Activated T-cell treated with anti-CD3 and anti-CD28 coated beads for 1 hour (primary cell): ENCODE measurements around the gene SEPTIN12.
A peak's percentile ranks its signal among the peaks of the same experiment; 100 is the strongest.
"Not testable (repeated sequence)": the region's sequence is repeated elsewhere in the genome, so short reads cannot be mapped to it uniquely, and the experiment has no call there.

ENCODE experiments used
- DNase-seq: peaks from one replicate; pipeline ENCODE4 v3.0.0-alpha.2; 2020; ENCODE audit warnings: low read depth

Gene SEPTIN12

DNA sequence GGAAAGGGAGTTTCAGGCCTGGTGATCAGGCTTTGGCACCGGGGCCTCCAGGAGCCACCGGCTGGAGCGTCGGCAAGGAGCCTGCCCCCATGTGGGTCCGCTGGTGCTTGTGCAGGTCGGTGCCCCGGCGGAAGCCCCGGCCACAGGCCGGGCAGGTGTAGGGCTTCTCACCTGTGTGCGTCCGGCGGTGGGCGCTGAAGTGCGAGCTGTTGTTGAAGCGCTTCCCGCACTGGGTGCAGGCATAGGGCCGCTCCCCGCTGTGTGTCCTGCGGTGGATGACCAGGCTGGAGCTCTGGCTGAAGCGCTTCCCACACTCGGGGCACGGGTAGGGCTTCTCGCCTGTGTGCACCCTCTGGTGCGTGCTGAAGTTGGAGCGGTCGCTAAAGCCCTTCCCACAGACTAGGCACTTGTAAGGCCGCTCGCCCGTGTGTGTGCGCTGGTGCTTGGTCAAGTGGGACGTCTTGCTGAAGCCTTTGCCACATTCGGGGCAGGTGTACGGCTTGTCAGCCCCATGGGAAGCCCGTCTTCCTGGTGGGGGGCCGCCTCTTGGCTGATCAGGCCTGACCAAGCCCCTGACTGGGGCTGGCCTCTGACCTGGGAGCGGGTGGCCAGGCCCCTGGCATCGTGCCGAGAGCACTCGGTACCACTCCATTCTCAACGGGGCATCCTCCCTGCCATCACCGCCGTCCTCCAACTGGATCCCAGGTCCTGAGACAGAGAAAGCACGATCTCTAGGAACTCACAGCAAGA, 35.6 kb downstream of the SEPTIN12 start:
- no peak for DNase-seq

DNA sequence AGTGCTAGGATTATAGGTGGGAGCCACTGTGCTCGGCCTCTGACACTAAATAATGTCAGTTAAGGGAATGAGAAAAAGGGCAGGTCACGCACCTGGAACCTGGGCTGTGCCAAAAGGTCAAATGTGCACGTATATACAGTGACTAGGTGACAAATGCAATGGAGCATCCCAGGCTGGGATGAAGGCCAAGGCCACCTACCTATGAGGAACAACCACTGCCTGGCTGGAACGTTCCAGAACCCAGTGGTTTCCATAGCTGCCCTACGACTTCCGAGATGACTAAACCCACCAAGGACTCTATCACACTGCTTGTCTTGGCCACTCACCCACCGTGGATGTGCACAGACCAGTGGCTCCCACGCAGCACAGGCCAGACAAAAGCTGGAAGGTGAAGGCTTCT, 37.2 kb downstream of the SEPTIN12 start:
- DNase-seq = no peak

DNA sequence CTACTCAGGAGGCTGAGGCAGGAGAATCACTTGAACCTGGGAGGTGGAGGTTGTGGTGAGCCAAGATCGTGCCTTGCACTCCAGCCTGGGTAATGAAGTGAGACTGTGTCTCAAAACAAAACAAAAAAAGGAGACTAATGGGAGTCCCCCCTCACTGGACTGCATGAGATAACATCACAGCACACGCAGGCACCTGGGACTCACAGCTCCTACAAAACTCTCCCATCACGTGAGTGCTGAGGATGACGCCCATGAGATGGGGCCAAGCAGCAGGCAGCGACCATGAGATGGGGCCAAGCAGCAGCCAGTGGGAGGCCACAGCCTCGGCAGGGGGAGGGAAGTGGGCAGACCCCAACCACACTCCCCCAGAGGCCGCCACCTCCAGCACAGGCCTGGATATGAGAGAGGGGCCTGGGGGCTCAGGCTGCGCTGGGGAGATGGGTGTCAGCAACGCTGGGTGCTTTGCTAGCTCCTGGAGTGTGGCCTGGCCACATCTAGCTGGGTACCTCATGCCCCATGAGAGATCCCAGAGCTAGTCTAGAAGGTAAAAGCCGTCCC, 38.4 kb downstream of the SEPTIN12 start:
- DNase-seq = no peak

DNA sequence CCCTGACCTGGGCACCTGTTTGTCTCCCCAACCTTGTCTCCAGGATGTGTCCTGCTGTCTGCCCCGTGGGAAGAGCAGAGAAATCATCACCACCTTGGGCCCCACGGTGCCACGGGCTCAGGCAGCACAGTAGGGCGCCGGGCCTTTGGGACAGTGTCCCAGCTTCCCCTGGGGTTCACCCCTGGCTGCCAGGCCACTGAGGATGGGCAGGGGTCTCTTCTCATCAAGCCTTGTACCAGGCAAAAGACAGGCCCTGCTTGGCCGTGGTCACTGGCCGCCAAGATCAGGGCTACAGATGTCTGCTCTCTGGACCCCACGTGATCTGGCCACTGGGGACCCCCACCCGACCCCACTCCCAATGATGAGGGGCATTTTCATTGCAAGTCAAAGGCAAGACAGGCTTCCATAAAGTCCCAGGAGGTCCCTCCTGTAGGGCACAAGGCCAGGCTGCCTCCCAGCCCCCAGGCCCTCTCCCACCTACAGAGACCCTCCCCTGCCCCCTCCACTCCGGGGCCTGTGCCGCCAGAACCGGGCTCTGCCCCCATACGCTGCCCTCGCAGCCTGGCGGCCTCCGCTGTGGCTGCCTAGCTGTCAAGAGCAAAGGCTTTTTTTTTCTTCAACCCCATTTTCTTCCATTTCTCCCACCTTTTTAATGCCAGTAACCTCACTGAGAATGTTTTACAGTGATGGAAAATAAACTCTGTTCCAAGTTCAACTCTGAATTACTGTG, 39.3 kb downstream of the SEPTIN12 start:
- no peak for DNase-seq

DNA sequence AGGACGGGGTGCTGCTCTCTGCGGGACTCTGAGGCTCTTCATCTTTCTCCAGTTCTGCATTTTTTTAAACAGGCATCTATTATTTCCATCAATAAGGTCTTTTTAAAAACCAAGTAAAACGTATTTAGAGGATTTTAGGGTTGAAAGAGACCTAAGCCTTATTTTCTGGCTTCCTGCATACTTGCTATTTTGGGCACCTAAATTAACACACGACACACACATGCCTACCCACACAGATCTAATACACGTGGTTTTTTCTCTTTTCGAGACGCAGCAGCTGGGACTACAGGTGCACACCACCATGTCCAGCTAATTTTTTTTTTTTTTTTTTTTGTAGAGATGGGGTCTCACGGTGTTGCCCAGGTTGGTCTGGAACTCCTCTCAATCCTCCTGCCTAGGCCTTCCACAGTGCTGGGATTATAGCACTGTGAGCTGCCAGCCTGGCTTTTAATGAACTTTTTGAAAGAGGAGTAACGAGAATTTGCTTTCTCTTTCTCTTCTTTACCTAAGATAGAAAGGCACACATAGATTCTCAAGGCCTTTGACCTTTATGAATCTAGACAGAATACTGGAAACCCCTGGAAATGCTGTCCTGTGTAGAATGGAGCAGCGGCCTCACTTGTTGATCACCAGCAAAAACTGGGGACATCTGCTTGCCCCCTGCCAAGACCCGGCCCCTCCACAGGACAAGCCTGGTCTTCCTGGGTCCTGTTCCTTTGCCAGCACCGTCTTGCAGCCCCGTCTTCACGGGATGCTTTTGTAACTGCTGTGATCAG, 40.1 kb downstream of the SEPTIN12 start:
- no peak for DNase-seq

DNA sequence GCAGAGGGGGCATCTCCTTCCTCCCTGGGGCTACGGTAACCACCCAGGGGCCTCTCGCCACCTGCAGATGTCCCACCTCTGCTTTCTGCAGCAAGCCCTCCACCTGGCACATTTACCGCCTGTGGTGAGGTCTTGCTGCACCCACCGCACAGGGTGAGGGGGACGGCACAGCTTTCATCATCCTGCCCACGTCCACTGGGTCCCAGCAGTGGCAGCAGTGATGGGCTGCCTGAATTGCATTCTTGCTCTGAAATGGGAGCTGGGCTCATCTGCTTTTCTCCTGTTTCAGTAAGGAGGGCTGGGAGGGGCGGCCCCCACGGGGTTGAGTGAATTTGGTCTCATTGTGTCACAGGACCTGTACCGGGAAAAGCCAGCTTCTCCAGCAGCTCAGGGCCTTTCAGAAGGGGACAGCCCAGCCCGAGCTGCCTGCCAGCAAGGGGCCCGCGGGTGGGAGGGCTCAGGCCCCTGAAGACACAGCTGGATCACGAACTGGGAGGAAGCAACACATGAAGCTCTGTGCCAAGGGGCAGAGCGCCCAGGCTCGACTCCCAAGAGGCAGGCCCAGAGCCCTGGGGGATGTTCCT, 41.1 kb downstream of the SEPTIN12 start:
- no peak for DNase-seq

DNA sequence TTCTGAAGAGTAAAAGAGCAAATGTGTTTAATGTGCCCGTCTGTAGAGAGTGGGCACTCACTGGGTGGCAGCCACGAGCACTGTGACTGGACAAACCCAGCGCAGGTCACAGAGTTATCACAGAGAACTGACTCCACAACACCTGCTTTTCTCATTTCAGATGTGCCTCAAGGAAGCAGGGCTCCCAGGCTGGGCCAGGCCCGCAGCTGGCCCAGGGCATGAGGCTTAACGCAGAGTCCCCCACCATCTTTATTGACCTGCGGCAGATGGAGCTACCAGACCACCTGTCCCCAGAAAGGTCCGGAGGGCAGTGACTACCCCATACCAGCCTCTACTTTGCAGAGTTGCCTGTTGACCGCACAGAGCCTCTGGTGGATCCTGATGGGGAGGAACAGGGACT, 41.9 kb downstream of the SEPTIN12 start:
- DNase-seq = no peak

DNA sequence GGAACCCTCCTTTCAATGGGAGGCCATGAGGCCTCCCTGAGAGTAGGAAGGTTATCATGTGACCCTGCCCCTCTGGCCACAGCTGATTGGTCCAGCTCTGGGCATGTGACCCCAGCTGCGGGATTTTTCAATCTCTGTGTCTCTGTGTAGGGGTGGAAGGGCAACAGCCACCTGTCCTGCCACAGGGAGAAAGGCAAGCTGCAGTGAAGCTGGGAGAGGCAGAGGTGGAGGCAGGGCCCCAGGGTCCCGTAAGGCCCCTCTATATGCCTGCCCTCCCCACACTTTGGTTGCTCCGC, 42.9 kb downstream of the SEPTIN12 start:
- DNase-seq = no peak

DNA sequence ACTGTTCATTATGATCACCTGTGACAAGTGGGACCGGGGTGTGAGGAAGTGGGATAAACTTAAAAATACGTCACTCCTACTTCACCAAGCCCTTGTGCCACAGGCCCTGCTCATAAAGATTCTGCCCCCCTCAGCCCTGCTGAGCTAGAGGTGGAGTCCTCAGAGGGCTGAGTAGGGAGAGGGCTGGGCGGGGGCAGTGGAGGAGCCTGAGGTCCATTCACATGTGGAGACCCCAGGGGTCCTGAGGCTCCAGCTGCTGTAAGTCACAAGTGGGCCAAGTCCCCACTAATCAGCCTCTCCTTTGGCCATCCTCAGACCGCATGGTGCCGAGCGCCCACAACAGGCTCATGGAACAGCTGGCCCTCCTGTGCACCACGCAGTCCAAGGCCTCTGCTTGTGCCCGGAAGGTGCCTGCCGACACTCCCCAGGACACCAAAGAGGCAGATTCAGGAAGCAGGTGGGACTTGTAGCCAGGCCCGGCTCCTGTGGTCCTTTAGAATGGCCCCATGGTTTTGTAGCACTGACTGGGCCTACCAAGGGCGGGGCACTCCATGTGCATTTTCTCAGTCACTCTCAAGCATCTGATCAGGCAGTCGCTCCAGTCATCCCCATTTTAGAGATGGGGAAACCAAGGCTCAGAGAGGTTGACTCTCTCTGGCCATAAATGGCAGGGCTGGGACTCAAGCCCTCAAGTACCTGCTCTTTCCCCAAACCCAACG, 43.4 kb downstream of the SEPTIN12 start:
- no peak for DNase-seq

DNA sequence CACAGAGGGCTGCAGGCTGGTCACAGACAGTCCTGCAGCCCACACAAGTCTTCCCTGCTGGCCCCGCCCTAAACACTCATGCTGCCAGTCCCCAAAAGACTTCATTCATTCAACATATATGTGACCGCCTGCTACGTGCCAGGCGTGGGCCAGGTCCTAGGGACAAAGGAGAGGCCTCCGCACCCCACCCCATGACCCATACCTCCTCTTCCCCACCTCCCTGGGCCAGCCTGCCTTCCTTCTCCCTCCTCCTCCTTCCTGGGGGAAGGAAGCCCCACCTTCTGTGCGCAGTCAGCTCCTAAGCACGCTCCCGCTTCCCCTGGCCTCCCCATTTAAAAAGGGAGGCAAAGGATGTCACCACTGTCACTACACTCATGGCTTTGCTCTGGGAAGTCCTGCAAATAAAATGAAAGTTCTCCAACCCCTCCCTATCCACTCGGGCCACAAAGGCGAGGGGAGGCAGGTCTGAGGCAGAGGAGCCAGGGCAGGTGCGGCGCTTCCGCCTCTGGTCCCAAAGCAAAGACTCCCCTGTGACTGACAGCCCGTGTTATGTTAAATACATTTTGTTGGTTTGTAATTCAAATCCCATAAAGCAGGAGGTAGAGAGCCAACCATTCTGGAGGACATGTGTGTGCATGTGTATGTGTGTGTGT, 44.8 kb downstream of the SEPTIN12 start:
- no peak for DNase-seq

DNA sequence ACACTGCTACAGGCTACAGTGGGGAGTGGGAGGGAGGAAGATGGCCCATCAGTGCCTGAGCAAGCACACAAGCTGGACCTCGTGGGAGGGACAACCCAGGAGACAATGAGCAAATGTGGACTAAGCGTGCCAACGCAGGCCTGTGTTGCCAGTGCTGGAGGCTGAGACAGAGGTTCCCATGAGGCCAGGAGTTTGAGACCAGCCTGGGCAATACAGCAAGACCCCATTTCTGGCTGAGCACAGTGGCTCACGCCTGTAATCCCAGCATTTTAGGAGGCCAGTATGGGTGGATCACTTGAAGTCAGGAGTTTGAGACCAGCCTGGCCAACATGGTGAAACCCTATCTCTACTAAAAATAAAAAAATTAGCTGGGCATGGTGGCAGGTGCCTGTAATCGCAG, 49.8 kb downstream of the SEPTIN12 start:
- not testable (repeated sequence) for DNase-seq

DNA sequence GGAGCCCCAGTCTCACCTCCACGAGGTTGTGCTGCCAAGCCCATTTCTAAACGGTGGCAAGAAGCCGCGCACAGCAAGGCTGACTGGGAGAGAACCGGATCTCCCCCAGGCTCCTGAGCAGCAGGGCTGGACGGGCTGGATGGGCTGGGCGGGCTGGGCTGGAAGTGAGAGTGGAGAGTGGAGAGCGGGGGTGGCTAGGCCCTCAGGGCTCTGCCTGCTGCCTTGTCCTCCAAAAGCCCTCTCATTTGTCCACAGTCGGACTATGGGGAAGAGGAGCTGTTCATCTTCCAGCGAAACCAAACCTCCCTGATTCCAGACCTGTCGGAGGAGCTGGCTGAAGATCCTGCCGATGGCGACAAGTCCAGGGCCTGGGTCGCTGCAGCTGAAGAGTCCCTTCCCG, 50.6 kb downstream of the SEPTIN12 start:
- DNase-seq = no peak

DNA sequence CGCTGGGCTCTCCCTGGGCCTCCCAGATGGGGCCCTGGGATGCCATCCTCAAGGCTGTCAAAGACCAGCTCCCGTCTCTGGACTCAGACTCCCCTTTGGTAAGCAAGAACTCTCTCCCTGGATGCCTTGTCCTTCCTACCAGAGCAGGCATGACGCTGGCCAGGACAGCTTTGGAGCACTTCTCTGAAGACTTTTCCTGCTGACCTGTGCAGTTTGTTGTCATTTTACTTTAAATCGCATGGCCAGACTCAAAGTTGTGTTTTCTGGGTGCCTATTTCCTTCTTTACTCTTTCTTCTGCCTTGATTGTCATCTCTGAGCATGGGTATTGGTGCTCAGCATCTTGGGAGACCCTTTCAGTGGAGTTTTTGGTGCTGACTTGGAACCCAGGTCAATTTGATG, 51.6 kb downstream of the SEPTIN12 start:
- DNase-seq = no peak

DNA sequence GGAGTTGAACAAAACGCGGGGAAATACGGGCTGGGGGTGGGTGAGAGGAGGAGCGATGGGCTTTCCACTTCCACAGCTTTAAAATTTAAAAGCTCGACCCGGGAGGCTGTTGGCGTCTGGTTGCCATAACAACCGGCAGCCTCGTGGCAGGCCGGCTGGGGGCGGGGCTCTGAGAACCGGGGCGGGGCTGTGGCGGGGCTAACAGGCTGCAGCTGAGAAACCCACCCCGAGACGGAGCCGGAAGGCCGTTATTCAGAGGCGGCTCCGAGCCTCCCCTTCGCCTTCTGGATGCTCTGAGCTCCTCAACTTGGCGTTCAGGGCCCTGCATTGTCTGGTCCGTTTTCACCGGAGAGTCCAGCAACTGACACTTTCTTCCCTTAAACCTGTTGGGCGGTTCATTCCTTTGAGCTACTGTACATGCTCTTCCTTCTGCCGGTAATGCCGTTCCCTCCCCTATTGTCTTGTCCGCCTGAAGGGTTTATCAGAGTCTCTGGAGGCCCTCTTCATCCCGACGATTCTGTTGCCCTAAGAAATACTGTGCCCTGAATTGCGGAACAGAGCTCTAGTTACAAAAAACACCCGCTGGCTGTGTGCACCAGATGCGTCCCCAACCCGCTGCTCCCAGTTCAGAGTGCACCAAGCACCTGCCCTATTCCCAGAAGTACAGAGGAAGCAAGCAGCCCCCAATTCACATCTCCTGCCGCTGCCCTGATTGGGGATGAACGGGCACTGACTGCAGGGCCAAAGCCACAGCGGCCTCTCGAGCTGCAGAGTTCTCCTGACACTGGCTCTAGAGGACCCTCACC, 53.2 kb downstream of the SEPTIN12 start:
- DNase-seq = peak; percentile 93

DNA sequence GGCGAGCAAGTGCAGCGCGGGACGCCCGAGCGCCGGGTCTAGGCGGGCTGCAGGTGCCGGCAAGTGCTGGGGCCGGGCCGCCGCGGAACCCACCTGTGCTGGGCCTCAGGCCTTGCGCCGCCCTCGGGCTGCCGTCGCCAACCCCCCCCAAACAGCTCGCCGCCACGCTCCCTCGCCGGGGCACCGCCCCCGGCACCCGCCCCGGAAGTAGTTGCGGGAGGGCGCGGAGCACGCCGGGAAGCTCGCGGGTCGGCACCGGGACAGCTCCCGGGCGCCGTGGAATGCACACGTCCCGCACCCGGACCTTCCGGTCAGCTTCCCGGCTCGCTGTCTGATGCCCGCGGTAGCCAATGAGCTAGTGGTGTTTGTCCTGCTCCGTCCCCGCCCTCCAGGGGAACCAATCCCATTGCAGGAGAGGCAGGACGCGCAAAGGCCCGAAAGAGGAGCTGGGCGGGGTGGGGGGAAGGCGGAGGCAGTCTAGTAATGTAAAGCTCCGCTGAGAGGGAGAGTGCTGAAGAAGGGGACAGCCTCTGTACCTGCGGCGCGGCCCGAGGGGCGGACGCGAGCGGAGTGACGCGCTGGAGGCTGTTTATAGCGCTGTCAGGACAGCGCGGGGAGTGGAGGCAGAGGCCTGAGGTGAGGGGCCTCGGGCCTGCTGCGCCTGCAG, 53.9 kb downstream of the SEPTIN12 start, which contains the start of the genes ANKS3 and DNAAF8:
Gene ANKS3, minus strand, starts transcription at position 209 of the 667 bp plus-strand sequence. CDS start 4,122 bp downstream, outside the sequence.
Gene DNAAF8, plus strand, starts transcription at position 475 of the 667 bp plus-strand sequence. CDS start 1,978 bp downstream, outside the sequence.
- peak; percentile 69 for DNase-seq

DNA sequence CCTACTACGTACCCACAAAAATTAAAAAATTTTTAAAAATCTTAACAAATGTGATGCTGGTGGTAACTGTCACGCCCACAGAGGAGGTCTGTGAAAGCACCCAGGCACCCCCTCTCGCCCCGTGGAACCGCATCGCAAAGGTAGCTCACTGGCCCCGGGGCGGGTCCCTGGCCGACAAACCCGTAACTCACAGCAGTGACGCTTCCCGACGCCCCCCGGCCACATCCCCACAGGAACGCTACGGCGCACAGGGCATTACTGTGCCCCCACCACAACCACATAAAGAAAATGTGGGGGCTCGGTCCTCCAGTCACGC, 54.4 kb downstream of the SEPTIN12 start:
- DNase-seq = peak; percentile 6

DNA sequence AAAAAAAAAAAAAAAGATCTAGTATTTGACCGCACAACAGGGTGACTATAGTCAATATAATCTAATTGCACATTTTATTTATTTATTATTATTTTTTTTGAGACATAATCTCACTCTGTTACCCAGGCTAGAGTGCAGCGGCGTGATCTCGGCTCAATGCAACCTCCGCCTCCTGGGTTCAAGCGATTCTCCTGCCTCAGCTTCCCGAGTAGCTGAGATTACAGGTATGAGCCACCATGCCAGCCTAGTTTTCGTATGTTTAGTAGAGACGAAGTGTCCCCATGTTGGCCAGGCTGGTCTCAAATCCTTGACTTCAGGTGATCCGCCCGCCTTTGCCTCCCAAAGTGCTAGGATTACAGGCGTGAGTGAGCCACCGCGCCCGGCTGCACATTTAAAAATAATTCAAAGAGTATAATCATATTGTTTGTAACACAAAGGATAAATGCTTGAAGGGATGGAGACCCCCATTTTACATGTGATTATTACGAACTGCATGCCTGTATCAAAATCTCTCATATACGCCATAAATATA, 54.9 kb downstream of the SEPTIN12 start:
- DNase-seq = no peak

DNA sequence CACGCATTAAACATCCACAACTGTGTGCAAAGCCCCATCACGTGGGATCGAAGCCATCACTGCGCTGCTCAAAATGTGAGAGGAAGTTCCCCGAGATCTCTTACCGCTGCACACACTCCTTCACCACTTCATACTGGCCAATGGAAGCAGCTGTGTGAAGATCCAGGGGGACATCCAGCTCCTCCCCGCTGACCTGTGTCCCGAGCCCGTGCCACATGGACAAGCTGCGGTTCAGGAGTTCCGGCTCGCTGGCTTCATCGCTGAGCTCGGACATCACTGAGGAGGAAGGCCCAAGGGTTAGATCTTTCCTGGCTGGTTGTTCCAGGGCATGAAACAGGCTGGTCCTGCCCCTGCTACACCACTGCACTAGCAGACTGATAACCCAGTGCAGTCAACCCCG, 58.3 kb downstream of the SEPTIN12 start:
- DNase-seq = no peak

DNA sequence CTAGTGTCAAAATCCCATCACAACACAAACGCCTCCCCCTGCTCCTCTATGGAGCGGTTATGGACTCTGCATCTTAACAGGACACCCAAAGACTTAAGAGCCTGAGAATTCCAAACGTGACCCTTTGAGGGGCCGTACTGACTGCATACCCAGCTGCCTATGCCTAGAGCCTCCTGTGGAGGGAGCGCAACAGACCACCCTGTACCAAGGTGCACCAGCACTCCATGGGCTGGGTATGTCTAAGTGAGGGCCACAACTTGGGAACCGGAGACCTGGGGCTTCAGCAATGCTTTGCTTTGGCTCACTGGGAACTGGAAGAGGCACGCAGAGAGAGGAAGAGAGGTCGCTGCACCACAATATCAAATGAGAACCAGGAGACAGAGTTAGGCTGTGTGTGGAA, 59.5 kb downstream of the SEPTIN12 start:
- DNase-seq = no peak
